ENCODE measurements around the gene MMP21. TPM values are rescaled to one million over a fixed set of nuclear protein-coding genes. Genes with fewer than 3 reads are reported as not detected.
A peak's percentile ranks its signal among the peaks of the same experiment; 100 is the strongest.

MMP21 gene
- total and polyA plus RNA-seq, 10 of the 15 experiments (the other 5 are each of a cell fraction or from before 2014, with no cell fraction given), result 0.08 to 0.24 TPM; not detected in 8

DNA sequence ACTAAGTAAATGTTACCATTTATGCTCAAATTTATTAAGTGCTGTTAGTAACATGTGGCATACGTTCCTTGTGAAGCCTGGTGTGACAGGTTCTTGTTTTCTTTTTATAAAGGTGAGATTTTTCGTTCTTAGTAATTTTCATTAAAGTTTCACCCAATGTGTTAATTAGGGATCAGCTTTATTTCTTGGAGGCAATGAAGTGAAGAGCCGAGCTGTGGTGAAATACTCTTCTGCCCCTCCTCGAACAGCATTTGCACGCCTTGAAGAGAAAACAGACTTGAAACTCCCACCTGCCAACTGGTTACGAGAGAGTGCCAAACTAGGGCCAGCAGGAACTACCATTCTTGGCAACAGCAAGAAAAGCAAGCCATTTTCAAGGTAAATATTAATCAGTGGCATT lies 54.6 kb downstream of the MMP21 start (continued):
- TF ChIP-seq SUPT20H (IDR thresholded peaks at IDR 0.05; ENCODE audit: borderline replicate concordance, control insufficient read depth, low read depth, low read length) (no peak), DPF2 (IDR thresholded peaks at IDR 0.05) (peak; percentile 85), IKZF2 (IDR thresholded peaks at IDR 0.05) (peak; percentile 48 to 58; a peak in 2 of 4 replicates), SIN3A (IDR thresholded peaks at IDR 0.05; ENCODE audit: low read depth, low read length) (0 out of 2 replicates have a peak, but pooled peaks have one; percentile 60), SPI1 (IDR thresholded peaks at IDR 0.05; ENCODE audit: borderline replicate concordance, insufficient read depth, low read depth, low read length) (no peak), MYB (IDR thresholded peaks at IDR 0.05; ENCODE audit: borderline replicate concordance, low read depth, low read length) (0 out of 2 replicates have a peak, but pooled peaks have one; percentile 75), EP300 (IDR thresholded peaks at IDR 0.05; ENCODE audit: borderline replicate concordance in 1 of 2, control insufficient read depth in 1 of 2, low read depth in 2 of 2, low read length in 2 of 2) (peak; percentile 81), JUND (IDR thresholded peaks at IDR 0.05; ENCODE audit: low read depth, low read length) (peak; percentile 18; the same call in 1 of the 2 replicates), EZH2 (IDR thresholded peaks at IDR 0.05; ENCODE audit: borderline replicate concordance, control insufficient read depth, low read depth, low read length) (no peak), ZSCAN29 (IDR thresholded peaks at IDR 0.05) (no peak), SREBF1 (IDR thresholded peaks at IDR 0.05; ENCODE audit: low read length) (0 out of 2 replicates have a peak, but pooled peaks have one; percentile 52), CHD2 (IDR thresholded peaks at IDR 0.05; ENCODE audit: borderline replicate concordance, low read depth, low read length) (peak; percentile 57; the same call in 1 of the 2 replicates), NFIC (IDR thresholded peaks at IDR 0.05; ENCODE audit: low read depth, low read length) (no peak)
- TF ChIP-seq, protein P1, sequence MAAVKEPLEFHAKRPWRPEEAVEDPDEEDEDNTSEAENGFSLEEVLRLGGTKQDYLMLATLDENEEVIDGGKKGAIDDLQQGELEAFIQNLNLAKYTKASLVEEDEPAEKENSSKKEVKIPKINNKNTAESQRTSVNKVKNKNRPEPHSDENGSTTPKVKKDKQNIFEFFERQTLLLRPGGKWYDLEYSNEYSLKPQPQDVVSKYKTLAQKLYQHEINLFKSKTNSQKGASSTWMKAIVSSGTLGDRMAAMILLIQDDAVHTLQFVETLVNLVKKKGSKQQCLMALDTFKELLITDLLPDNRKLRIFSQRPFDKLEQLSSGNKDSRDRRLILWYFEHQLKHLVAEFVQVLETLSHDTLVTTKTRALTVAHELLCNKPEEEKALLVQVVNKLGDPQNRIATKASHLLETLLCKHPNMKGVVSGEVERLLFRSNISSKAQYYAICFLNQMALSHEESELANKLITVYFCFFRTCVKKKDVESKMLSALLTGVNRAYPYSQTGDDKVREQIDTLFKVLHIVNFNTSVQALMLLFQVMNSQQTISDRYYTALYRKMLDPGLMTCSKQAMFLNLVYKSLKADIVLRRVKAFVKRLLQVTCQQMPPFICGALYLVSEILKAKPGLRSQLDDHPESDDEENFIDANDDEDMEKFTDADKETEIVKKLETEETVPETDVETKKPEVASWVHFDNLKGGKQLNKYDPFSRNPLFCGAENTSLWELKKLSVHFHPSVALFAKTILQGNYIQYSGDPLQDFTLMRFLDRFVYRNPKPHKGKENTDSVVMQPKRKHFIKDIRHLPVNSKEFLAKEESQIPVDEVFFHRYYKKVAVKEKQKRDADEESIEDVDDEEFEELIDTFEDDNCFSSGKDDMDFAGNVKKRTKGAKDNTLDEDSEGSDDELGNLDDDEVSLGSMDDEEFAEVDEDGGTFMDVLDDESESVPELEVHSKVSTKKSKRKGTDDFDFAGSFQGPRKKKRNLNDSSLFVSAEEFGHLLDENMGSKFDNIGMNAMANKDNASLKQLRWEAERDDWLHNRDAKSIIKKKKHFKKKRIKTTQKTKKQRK (IDR thresholded peaks at IDR 0.05; ENCODE audit: low read depth, low read length), result no peak
- TF ChIP-seq, protein P2, sequence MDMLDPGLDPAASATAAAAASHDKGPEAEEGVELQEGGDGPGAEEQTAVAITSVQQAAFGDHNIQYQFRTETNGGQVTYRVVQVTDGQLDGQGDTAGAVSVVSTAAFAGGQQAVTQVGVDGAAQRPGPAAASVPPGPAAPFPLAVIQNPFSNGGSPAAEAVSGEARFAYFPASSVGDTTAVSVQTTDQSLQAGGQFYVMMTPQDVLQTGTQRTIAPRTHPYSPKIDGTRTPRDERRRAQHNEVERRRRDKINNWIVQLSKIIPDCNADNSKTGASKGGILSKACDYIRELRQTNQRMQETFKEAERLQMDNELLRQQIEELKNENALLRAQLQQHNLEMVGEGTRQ (IDR thresholded peaks at IDR 0.05; ENCODE audit: borderline replicate concordance, low read depth, low read length), result no peak
- TF ChIP-seq, protein P3, sequence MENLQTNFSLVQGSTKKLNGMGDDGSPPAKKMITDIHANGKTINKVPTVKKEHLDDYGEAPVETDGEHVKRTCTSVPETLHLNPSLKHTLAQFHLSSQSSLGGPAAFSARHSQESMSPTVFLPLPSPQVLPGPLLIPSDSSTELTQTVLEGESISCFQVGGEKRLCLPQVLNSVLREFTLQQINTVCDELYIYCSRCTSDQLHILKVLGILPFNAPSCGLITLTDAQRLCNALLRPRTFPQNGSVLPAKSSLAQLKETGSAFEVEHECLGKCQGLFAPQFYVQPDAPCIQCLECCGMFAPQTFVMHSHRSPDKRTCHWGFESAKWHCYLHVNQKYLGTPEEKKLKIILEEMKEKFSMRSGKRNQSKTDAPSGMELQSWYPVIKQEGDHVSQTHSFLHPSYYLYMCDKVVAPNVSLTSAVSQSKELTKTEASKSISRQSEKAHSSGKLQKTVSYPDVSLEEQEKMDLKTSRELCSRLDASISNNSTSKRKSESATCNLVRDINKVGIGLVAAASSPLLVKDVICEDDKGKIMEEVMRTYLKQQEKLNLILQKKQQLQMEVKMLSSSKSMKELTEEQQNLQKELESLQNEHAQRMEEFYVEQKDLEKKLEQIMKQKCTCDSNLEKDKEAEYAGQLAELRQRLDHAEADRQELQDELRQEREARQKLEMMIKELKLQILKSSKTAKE (IDR thresholded peaks at IDR 0.05; ENCODE audit: low read depth, poor library complexity, severe bottlenecking), result peak; percentile 75
- TF ChIP-seq, protein P4, sequence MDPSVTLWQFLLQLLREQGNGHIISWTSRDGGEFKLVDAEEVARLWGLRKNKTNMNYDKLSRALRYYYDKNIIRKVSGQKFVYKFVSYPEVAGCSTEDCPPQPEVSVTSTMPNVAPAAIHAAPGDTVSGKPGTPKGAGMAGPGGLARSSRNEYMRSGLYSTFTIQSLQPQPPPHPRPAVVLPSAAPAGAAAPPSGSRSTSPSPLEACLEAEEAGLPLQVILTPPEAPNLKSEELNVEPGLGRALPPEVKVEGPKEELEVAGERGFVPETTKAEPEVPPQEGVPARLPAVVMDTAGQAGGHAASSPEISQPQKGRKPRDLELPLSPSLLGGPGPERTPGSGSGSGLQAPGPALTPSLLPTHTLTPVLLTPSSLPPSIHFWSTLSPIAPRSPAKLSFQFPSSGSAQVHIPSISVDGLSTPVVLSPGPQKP (IDR thresholded peaks at IDR 0.05; ENCODE audit: low read depth, low read length), result peak; percentile 80
- TF ChIP-seq, protein P5, sequence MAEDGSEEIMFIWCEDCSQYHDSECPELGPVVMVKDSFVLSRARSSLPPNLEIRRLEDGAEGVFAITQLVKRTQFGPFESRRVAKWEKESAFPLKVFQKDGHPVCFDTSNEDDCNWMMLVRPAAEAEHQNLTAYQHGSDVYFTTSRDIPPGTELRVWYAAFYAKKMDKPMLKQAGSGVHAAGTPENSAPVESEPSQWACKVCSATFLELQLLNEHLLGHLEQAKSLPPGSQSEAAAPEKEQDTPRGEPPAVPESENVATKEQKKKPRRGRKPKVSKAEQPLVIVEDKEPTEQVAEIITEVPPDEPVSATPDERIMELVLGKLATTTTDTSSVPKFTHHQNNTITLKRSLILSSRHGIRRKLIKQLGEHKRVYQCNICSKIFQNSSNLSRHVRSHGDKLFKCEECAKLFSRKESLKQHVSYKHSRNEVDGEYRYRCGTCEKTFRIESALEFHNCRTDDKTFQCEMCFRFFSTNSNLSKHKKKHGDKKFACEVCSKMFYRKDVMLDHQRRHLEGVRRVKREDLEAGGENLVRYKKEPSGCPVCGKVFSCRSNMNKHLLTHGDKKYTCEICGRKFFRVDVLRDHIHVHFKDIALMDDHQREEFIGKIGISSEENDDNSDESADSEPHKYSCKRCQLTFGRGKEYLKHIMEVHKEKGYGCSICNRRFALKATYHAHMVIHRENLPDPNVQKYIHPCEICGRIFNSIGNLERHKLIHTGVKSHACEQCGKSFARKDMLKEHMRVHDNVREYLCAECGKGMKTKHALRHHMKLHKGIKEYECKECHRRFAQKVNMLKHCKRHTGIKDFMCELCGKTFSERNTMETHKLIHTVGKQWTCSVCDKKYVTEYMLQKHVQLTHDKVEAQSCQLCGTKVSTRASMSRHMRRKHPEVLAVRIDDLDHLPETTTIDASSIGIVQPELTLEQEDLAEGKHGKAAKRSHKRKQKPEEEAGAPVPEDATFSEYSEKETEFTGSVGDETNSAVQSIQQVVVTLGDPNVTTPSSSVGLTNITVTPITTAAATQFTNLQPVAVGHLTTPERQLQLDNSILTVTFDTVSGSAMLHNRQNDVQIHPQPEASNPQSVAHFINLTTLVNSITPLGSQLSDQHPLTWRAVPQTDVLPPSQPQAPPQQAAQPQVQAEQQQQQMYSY (CRISPR knock-in tag; IDR thresholded peaks at IDR 0.05), result no peak
